LNCAP (cell line): Measurements from ENCODE around the gene GSTP1.
A peak's percentile ranks its signal among the peaks of the same experiment; 100 is the strongest.

Experiments
- TF ChIP-seq, protein P1 (sequence below): fragments of 450-650 bp; IDR thresholded peaks from 2 replicates; pipeline ENCODE4 v1.5.1; 2017; ENCODE audit warnings: mild to moderate bottlenecking

Gene GSTP1

GRCh38 chr11:67626970-67627369 lies 43.4 kb downstream of the GSTP1 start:
- TF ChIP-seq, protein P1, sequence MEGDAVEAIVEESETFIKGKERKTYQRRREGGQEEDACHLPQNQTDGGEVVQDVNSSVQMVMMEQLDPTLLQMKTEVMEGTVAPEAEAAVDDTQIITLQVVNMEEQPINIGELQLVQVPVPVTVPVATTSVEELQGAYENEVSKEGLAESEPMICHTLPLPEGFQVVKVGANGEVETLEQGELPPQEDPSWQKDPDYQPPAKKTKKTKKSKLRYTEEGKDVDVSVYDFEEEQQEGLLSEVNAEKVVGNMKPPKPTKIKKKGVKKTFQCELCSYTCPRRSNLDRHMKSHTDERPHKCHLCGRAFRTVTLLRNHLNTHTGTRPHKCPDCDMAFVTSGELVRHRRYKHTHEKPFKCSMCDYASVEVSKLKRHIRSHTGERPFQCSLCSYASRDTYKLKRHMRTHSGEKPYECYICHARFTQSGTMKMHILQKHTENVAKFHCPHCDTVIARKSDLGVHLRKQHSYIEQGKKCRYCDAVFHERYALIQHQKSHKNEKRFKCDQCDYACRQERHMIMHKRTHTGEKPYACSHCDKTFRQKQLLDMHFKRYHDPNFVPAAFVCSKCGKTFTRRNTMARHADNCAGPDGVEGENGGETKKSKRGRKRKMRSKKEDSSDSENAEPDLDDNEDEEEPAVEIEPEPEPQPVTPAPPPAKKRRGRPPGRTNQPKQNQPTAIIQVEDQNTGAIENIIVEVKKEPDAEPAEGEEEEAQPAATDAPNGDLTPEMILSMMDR: no peak

DNA sequence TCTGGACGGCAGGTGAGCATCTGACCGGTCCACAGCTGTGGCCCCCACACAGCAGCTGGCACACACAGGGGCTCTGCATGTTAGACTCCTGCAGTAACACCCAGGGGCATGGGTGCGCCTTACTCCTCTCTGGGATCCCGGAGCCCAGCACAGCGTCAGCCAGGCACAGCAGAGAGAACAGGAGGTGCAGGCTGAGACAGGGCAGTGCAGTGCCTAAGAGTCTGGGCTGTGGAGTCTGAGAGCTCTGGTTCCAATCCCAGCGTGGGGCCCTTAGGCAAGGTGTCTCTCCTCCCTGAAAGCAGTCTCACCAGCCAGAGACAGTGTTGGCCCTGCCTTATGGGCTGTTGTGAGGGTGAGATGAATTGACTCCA lies 43.8 kb downstream of the GSTP1 start:
- TF ChIP-seq, protein P1: no peak

DNA sequence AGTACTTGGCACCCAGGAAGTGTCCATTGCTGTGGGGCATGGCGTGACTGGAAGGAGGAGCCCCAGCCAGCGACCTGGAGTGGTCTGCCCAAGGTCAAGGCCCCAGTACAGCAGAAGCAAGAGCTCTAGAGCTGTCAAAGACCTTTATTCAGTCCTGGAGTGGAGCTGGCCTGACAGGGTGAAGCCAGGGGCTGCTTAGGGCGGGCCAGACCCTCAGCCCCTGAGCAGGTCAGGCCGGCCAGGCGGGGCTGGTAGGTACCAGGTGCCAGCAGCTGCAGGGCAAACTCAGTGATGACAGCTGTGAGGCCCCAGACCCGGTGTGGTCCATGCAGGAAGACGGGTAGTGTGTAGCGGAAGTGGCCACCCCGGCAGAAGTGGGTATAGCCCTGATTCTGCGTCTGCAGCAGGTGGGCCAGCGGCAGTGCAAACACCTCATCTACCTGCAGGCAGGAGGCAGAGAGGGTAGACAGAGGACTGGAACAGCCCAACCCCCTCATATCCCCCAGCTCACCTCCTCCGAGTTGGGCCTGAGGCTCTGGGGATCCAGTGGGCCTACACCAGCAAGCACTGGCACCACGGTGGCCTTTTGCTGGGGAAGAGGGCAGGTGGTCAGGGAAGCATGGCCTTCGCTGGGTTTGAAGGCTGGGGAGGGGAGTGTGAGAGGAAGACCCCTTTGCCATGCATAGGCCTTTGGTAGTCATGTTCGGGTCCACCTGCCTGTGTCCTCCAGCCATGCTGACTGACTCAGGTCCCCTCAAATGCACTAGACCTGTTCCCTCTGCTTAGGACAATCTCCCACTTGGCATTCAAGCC lies 44.4 kb downstream of the GSTP1 start:
- TF ChIP-seq, protein P1: no peak

GRCh38 chr11:67628710-67629385 lies 45.2 kb downstream of the GSTP1 start:
- TF ChIP-seq, protein P1: no peak; the same call in 1 of the 2 replicates

DNA sequence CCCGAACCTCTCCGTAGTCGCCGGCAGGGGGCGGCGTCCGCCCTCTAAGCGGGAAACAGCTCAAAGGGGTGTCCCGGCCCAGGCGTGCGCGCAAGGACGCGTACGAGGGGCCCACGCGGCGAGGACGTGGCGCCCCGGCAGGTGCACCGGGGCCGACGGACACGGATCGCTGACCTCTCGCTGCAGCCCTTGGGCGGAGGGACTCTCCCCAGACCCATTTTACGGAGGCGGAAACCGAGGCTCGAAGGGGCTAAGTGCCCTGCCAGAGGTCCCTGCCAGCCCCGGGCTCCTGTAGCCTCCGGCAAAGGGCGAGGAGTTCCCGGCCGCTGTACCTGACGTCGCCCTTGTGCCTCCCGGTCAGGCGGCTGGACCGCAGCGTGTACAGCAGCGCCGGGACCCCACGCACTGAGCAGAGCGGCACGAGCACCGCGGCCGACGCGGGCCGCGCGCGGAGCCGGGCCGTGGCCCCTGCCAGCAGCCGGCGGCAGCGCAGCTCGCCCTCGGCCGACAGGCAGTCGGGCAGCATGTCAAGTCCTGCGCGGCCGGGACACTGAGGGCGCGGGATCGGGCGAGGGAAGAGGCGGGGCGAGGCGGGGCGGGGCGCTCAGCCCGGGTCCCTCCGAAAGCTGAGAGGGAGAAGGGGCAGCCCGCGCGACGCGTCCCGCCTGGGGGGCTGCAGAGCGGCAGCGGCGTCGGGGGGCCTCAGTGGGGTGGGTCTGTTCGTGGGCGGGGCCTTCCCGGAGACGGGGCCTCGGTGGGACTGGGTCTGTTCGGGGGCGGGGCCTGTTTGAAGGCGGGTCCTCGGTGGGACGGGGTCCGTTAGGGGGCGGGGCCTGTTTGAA lies 46.0 kb downstream of the GSTP1 start, which contains the start of gene NUDT8:
Gene NUDT8 (minus strand): TSS at position 552 of the 842 bp plus-strand sequence. CDS start 26 bp downstream, at position 526.
- TF ChIP-seq, protein P1: peak; percentile 85

DNA sequence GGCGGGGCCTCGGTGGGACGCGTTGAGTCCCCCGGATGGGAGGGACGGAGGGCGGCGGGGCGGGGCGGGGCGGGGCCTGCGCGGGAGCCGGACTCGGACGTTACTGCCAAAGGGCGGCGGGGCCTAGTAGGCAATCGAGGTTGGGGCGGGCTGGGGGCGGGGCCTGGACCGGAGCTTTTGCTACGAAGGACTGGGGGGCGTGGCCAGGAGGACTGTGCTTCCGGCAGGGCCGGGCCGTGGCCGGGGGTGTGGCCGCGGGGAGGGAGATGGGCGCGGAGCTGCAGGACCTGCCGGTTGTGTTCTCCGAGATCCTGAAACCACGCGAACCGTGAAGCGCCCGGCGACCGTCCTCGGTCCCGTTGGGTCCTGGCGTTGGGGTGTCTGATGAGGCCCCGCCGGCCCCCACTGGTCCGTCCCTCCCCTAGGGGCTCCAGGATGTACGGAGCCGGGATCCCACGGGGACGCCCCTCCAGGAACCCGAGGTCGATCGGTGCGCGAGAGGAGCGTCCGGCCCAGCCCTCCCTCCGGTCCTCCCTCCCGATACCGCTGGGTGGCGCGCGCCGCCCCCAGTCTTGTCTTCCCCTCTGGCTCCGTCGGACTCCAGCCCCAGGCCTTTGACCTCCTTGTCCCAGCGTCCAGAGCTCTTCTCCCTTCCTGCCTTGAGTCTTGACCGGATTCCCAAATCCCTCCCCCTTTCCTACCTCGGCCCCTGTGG lies 46.8 kb downstream of the GSTP1 start:
- TF ChIP-seq, protein P1: peak; percentile 78

DNA sequence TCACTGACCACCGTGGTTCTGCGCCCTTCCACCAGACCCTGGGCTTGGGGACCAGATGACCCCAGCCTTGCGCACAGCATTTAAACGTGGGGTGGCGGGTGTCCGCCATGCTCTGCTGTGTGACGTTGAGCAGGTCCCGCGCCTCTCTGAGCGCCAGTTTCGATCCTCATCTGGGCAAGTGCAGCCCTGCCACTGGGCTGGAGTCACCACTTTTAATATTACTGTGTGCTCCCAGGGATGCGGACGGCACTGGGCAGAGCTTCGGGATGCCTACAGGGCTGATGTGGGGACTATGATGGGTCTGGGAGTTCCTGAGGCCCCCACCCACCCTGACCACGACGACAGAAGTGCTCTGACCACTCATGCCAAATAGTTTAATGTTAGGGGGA lies 47.3 kb downstream of the GSTP1 start:
- TF ChIP-seq, protein P1: no peak
